Caco-2 (cell line): ENCODE measurements around the gene DOCK6. TPM values are rescaled to one million over a fixed set of nuclear protein-coding genes. Genes with fewer than 3 reads are reported as not detected.

ENCODE experiments used
- BruUV-seq: library from RNA; stranded (reverse); fragments of 400-500 nt; replicated peaks from 2 replicates; lab custom pipeline; 2021; lab: Mats Ljungman, UMichigan
- CTCF ChIA-PET: fragments of 300-600 bp; sonication (Branson Sonifier 250); formaldehyde crosslinking; loops from one replicate; lab custom pipeline; 2022; ENCODE audit warnings: antibody characterized with exemption; lab: Charles Lee
- POLR2A ChIA-PET: fragments of 300-600 bp; sonication (Branson Sonifier 250); formaldehyde crosslinking; loops from one replicate; lab custom pipeline; 2022; ENCODE audit warnings: antibody characterized with exemption; lab: Charles Lee
- DNase-seq, 2 experiments: peaks; one replicate each; pipeline versions ENCODE4 v3.0.0 to v3.0.0-alpha.2; 2020 to 2022
- H3K27me3 ChIP-seq: replicated peaks from 2 replicates; pipeline ENCODE4 v1.6.0; 2011; ENCODE audit warnings: low read length; ENCODE audit not compliant: control insufficient read depth, insufficient read depth
- H3K36me3 ChIP-seq: 2 replicates; pipeline ENCODE4 v1.5.1; 2011; ENCODE audit warnings: low read length; ENCODE audit not compliant: control insufficient read depth, insufficient read depth
- H3K4me1 ChIP-seq: fragments of 250-450 bp; sonication (Bioruptor Pico); 2 replicates; pipeline ENCODE4 v1.5.1; 2020; ENCODE audit warnings: mild to moderate bottlenecking
- H3K4me3 ChIP-seq: 2 replicates; pipeline ENCODE4 v1.5.1; 2011; ENCODE audit warnings: low read depth, mild to moderate bottlenecking, control low read depth, low read length
- H3K9me3 ChIP-seq: fragments of 250-450 bp; sonication (Bioruptor Pico); 2 replicates; pipeline ENCODE4 v1.5.1; 2020; ENCODE audit warnings: mild to moderate bottlenecking, moderate library complexity
- H3K27ac Mint-ChIP-seq: one replicate; pipeline ENCODE4 v1.8.0; 2022; ENCODE audit warnings: mixed read lengths; ENCODE audit not compliant: unreplicated experiment
- H3K27me3 Mint-ChIP-seq: one replicate; pipeline ENCODE4 v1.8.0; 2022; ENCODE audit warnings: mixed read lengths; ENCODE audit not compliant: insufficient read depth, unreplicated experiment
- H3K36me3 Mint-ChIP-seq: one replicate; pipeline ENCODE4 v1.8.0; 2022; ENCODE audit warnings: mild to moderate bottlenecking, mixed read lengths; ENCODE audit not compliant: insufficient read depth, unreplicated experiment
- H3K4me1 Mint-ChIP-seq: one replicate; pipeline ENCODE4 v1.8.0; 2022; ENCODE audit warnings: low read depth, mixed read lengths; ENCODE audit not compliant: unreplicated experiment
- H3K4me3 Mint-ChIP-seq: one replicate; pipeline ENCODE4 v1.8.0; 2022; ENCODE audit warnings: mild to moderate bottlenecking, moderate library complexity, mixed read lengths; ENCODE audit not compliant: unreplicated experiment
- H3K9me3 Mint-ChIP-seq: one replicate; pipeline ENCODE4 v1.8.0; 2022; ENCODE audit warnings: mixed read lengths; ENCODE audit not compliant: unreplicated experiment
- intact Hi-C: fragments of 100-400 bp; cut with micrococcal nuclease; formaldehyde crosslinking; loops from one replicate; pipeline ENCODE4 v1.10.0; 2022; ENCODE audit not compliant: unreplicated experiment
- total RNA-seq: library from RNA; stranded (reverse); gene quantifications from 2 replicates; pipeline ENCODE4 v1.2.3, GENCODE V29; 2022
- TF ChIP-seq, protein P1 (sequence below), 2 experiments: fragments of 200-600 bp in 1 of 2; IDR thresholded peaks; 1 replicate in 1 of 2; 2 replicates in 1 of 2; pipeline versions ENCODE4 v1.5.1 to v1.8.0; 2011 to 2022; ENCODE audit warnings: antibody characterized with exemption in 1 of 2, control low read depth in 1 of 2, inconsistent platforms in 1 of 2, low read depth in 1 of 2, low read length in 1 of 2, mild to moderate bottlenecking in 1 of 2, moderate library complexity in 1 of 2; ENCODE audit not compliant: insufficient read depth in 1 of 2, severe bottlenecking in 1 of 2, unreplicated experiment in 1 of 2

Gene DOCK6
- total RNA-seq, 1 experiment from 2014 or later = 84.1 TPM

GRCh38 chr19:11273296-11273695 is 11.0 kb upstream of the DOCK6 start:
- Histone ChIP-seq H3K4me1 (peaks cover 31% of the 10 kb centered on the region), H3K36me3 (no peaks in the 10 kb centered on the region), H3K27me3 (no peaks in the 10 kb centered on the region), H3K4me3 (no peak overlapping the region), H3K9me3 (no peaks in the 10 kb centered on the region)
- Mint-ChIP-seq H3K36me3 (peaks cover 6% of the 10 kb centered on the region), H3K27ac (peak overlapping the region; percentile 72), H3K9me3 (no peaks in the 10 kb centered on the region), H3K4me3 (no peak overlapping the region), H3K27me3 (no peaks in the 10 kb centered on the region), H3K4me1 (peaks cover 23% of the 10 kb centered on the region)
- no TSS peak for BruUV-seq
- no peak for DNase-seq
- ChIA-PET CTCF (interaction anchor here (1.0 to 1.4 kb wide), 4 partner anchors 11 to 108 kb away, joined by 3 to 5 read pairs (median 4); partner anchors contain the start of gene DOCK6), POLR2A (no interaction called here)
- intact Hi-C loops = no loop called here
- TF ChIP-seq, protein P1, sequence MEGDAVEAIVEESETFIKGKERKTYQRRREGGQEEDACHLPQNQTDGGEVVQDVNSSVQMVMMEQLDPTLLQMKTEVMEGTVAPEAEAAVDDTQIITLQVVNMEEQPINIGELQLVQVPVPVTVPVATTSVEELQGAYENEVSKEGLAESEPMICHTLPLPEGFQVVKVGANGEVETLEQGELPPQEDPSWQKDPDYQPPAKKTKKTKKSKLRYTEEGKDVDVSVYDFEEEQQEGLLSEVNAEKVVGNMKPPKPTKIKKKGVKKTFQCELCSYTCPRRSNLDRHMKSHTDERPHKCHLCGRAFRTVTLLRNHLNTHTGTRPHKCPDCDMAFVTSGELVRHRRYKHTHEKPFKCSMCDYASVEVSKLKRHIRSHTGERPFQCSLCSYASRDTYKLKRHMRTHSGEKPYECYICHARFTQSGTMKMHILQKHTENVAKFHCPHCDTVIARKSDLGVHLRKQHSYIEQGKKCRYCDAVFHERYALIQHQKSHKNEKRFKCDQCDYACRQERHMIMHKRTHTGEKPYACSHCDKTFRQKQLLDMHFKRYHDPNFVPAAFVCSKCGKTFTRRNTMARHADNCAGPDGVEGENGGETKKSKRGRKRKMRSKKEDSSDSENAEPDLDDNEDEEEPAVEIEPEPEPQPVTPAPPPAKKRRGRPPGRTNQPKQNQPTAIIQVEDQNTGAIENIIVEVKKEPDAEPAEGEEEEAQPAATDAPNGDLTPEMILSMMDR (IDR thresholded peaks at IDR 0.05; ENCODE audit: insufficient read depth in 1 of 2, low read depth in 1 of 2, low read length in 1 of 2, severe bottlenecking in 1 of 2, unreplicated experiment in 1 of 2) = no peak

DNA sequence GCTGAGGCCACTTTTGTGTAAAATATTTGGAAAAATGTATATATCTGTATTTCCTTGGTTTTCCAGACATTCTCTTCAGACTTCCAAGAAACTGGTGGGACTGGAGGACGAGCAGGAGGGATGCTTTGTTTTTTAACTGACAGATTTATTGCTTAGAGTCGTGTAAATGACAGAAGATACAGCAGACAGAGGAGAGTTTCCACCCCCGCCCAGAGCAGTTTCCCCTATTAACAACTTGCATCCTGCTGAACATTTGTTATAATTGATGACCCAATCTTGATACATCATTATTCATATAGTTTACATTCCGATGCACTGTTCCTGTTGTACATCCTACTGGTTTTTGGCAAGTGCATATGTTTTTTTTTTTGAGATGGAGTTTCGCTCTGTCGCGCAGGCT is 7.1 kb upstream of the DOCK6 start:
- peaks cover 22% of the 10 kb centered on the region for H3K36me3 Mint-ChIP-seq
- no TSS peak for BruUV-seq
- H3K9me3 ChIP-seq = no peaks in the 10 kb centered on the region
- no peak for DNase-seq
- H3K4me3 Mint-ChIP-seq = no peak overlapping the region
- peaks cover 41% of the 10 kb centered on the region for H3K4me1 ChIP-seq
- no peak overlapping the region for H3K4me3 ChIP-seq
- no peak overlapping the region for H3K27ac Mint-ChIP-seq
- no peaks in the 10 kb centered on the region for H3K27me3 Mint-ChIP-seq
- H3K27me3 ChIP-seq = no peaks in the 10 kb centered on the region
- H3K36me3 ChIP-seq = no peaks in the 10 kb centered on the region
- intact Hi-C loops = no loop called here
- TF ChIP-seq, protein P1 (IDR thresholded peaks at IDR 0.05; ENCODE audit: insufficient read depth in 1 of 2, low read depth in 1 of 2, low read length in 1 of 2, severe bottlenecking in 1 of 2, unreplicated experiment in 1 of 2) = no peak
- ChIA-PET POLR2A (no interaction called here), CTCF (no interaction called here)
- peaks cover 42% of the 10 kb centered on the region for H3K4me1 Mint-ChIP-seq
- no peaks in the 10 kb centered on the region for H3K9me3 Mint-ChIP-seq

- Histone ChIP-seq H3K9me3 (no peaks in the 10 kb centered on the region), H3K36me3 (no peaks in the 10 kb centered on the region), H3K4me3 (no peak overlapping the region), H3K4me1 (peaks cover 44% of the 10 kb centered on the region), H3K27me3 (no peaks in the 10 kb centered on the region)
- Mint-ChIP-seq H3K36me3 (peaks cover 23% of the 10 kb centered on the region), H3K4me3 (no peak overlapping the region), H3K27me3 (no peaks in the 10 kb centered on the region), H3K9me3 (no peaks in the 10 kb centered on the region), H3K27ac (no peak overlapping the region), H3K4me1 (peaks cover 44% of the 10 kb centered on the region)
- POLR2A ChIA-PET = no interaction called here
- TF ChIP-seq, protein P1 (IDR thresholded peaks at IDR 0.05; ENCODE audit: insufficient read depth in 1 of 2, low read depth in 1 of 2, low read length in 1 of 2, severe bottlenecking in 1 of 2, unreplicated experiment in 1 of 2) = no peak
- CTCF ChIA-PET = no interaction called here
- intact Hi-C loops = no loop called here
- no peak for DNase-seq
- BruUV-seq = no TSS peak
Observed at GRCh38 chr19:11268783-11269267, 6.5 kb upstream of the DOCK6 start.
